Heart left ventricle (tissue), 16 donors: ENCODE measurements around the gene POLR1C. TPM values are rescaled to one million over a fixed set of nuclear protein-coding genes. Genes with fewer than 3 reads are reported as not detected.

Experiments used
- ATAC-seq, 4 donors: fragments of 200-7000 bp; cut with Tn5 transposase; one replicate each; pipeline ENCODE4 v1.9.1; 2020 to 2022; ENCODE audit warnings: moderate library complexity in 4 of 4, mild to moderate bottlenecking in 3 of 4, moderate number of reproducible peaks in 1 of 4
- DNase-seq, 5 donors: peaks; one replicate each; pipeline ENCODE4 v3.0.0-alpha.2; 2020
- H3K27ac ChIP-seq, 12 donors: fragments of 200-600 bp; sonication (generic) in 4 of 12; one replicate each; pipeline versions ENCODE4 v1.5.0 to v1.8.0; 2016 to 2022; ENCODE audit warnings: mild to moderate bottlenecking in 2 of 12
- H3K27me3 ChIP-seq, 9 donors: fragments of 200-600 bp; sonication (generic) in 2 of 9; one replicate each; pipeline versions ENCODE4 v1.5.1 to v1.8.0; 2016 to 2022; ENCODE audit warnings: mild to moderate bottlenecking in 3 of 9
- H3K36me3 ChIP-seq, 9 donors: fragments of 200-600 bp; sonication (generic) in 2 of 9; one replicate each; pipeline versions ENCODE4 v1.5.0 to v1.8.0; 2018 to 2022; ENCODE audit warnings: mild to moderate bottlenecking in 2 of 9
- H3K4me1 ChIP-seq, 12 donors: fragments of 200-600 bp; sonication (generic) in 4 of 12; one replicate each; pipeline versions ENCODE4 v1.5.0 to v1.8.0; 2016 to 2022; ENCODE audit warnings: mild to moderate bottlenecking in 3 of 12
- H3K4me3 ChIP-seq, 12 donors: fragments of 200-600 bp; sonication (generic) in 4 of 12; one replicate each; pipeline versions ENCODE4 v1.5.0 to v1.8.0; 2017 to 2022; ENCODE audit warnings: mild to moderate bottlenecking in 9 of 12, moderate library complexity in 4 of 12
- H3K9me3 ChIP-seq, 12 donors: fragments of 200-600 bp; sonication (generic) in 4 of 12; one replicate each; pipeline versions ENCODE4 v1.5.0 to v1.8.0; 2016 to 2022; ENCODE audit warnings: mild to moderate bottlenecking in 1 of 12
- POLR2A ChIP-seq, 2 donors: fragments of 450-650 bp; IDR thresholded peaks; one replicate each; pipeline ENCODE4 v1.6.1; 2017; ENCODE audit warnings: antibody characterized with exemption in 2 of 2, mild to moderate bottlenecking in 2 of 2, moderate library complexity in 2 of 2
- WGBS, 4 donors: extraction: QIAGEN DNeasy Blood & Tissue Kit in 2 of 4; methylation state at CpG; one replicate each; pipeline versions ENCODE4 v1.1.5 to v1.1.7; 2013 to 2018; 5-methylcytosine and 5-hydroxymethylcytosine counted together
- intact Hi-C, 10 donors: fragments of 100-400 bp; cut with DNase I; formaldehyde crosslinking; loops; one replicate each; pipeline versions ENCODE4 v1.11.1 to v1.14.2; 2022
- polyA plus RNA-seq, 2 donors: library from polyadenylated mRNA; stranded (reverse); fragments of 200-250 nt; gene quantifications; one replicate each; pipeline ENCODE4 v1.2.3, GENCODE V29; 2013
- total RNA-seq, 9 donors: library from RNA; depleted of rRNA in 2 of 9; stranded (reverse); fragments of >200 nt in 2 of 9; fragmentation: NEBNext Ultra II Directional in 3 of 9; extraction: Animal tissue kit (Norgen Biotek cat#: 25700) in 3 of 9; gene quantifications; one replicate each; pipeline versions ENCODE4 v1.1.0 to v1.2.4, GENCODE V29; 2016 to 2023
- TF ChIP-seq, protein P1 (sequence below), 12 donors: fragments of 200-600 bp; sonication (generic) in 4 of 12; IDR thresholded peaks; one replicate each; pipeline versions ENCODE4 v1.5.0 to v1.8.0; 2018 to 2022; ENCODE audit warnings: antibody characterized with exemption in 12 of 12, mild to moderate bottlenecking in 5 of 12
- donor health status: ischemic (EF 13 %, LVEDD 7.1; RV severe dilation, severe dysfunction).
- donor health status: healthy with polysubstance abuse.
- donor health status: DM: no; HTN: yes; CAD: no.
- donor health status: DM: no; HTN: no; CAD: no.
- donor health status: ischemic (EF 25% LVEDD 6.9; RV normal size, moderate dysfunction).
- donor health status: ischemic (EF 25% LVEDD 5.7; RV mildly dilated, moderate dysfunction).
- donor health status: healthy.
- donor health status: DM: yes; HTN: yes; CAD: no.
- donor health status: ischemic (EF 35%, LVEDD 5.7; RV mildly dilated, moderate dysfunction).
- donor health status: nonischemic (EF 11% LVEDD 7.7; RV severe dilation, severe dysfunction).
- donor health status: DM: yes; HTN: yes; CAD: no.
- donor health status: PGD.
- donor health status: ischemic (EF 29% LVEDD 5.4; RV normal size, mild dysfunction).
- donor health status: nonischemic (EF 23%, LVEDD 6.1; RV moderate dilation, normal function).

The POLR1C gene
- total and polyA plus RNA-seq, 11 donors = 9.5 to 52.9 (median 13.5) TPM

DNA sequence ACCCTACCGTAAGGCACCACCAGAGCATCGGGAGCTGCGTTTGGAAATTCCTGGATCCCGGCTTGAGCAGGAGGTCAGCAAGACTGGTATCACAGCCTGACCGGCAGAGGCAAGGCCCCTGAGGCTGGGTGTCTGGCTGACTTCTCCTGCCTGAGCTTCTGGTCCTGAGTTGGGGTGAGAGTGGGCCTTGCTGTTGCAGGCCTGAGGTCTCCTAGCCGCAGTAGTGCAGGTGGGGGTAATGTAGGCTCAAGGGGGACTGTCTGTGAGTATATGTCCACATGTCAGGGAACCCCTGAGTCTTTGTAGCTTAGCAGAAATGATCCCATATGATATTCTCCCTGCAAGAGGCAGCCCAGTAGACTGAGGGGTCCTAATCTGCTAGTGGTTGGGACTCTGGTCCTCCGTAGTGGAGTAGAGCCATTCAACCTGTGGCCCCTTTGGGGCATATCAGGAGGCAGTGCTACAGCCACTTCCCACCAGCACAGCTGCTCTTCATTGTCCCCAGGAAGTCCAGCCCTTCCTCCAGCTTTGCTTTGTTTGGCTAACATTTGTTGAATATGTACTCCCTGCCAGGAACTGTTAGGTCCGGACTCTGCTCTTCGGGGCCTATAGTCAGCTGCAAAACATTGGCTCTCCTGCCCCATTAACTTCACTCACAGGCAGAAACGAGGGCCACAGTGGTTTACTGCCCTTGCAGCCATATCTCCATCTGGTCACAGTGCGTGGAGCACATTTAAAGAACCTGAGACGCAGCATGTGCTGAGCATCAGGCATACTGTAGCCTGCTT is 17.7 kb upstream of the POLR1C start:
- DNase-seq = peak in 2 of 5 donors; percentile 43 to 60
- intact Hi-C loops = loop anchor here in 2 of 10 donors (5.0 to 10.0 kb wide), 2 partner anchors 112 to 114 kb away; no protein-coding TSS in a partner anchor
- H3K4me3 ChIP-seq = no peak overlapping the region
- TF ChIP-seq POLR2A (IDR thresholded peaks at IDR 0.05) = no peak
- TF ChIP-seq, protein P1, sequence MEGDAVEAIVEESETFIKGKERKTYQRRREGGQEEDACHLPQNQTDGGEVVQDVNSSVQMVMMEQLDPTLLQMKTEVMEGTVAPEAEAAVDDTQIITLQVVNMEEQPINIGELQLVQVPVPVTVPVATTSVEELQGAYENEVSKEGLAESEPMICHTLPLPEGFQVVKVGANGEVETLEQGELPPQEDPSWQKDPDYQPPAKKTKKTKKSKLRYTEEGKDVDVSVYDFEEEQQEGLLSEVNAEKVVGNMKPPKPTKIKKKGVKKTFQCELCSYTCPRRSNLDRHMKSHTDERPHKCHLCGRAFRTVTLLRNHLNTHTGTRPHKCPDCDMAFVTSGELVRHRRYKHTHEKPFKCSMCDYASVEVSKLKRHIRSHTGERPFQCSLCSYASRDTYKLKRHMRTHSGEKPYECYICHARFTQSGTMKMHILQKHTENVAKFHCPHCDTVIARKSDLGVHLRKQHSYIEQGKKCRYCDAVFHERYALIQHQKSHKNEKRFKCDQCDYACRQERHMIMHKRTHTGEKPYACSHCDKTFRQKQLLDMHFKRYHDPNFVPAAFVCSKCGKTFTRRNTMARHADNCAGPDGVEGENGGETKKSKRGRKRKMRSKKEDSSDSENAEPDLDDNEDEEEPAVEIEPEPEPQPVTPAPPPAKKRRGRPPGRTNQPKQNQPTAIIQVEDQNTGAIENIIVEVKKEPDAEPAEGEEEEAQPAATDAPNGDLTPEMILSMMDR (IDR thresholded peaks at IDR 0.05) = no peak
- WGBS, 4 donors = 62 to 72% (median 68%) methylated on average over 12 of the region's 12 CpGs
- peak overlapping the region in 11 of 12 donors; percentile 3 to 77 (median 63) for H3K27ac ChIP-seq
- H3K36me3 ChIP-seq = peaks cover 0 to 64% (median 54%) of the 10 kb centered on the region in 9 donors
- no peaks in the 10 kb centered on the region for H3K9me3 ChIP-seq
- peak; percentile 21 to 67 (median 38) for ATAC-seq
- H3K27me3 ChIP-seq = no peaks in the 10 kb centered on the region
- H3K4me1 ChIP-seq = peaks cover 3 to 70% (median 39%) of the 10 kb centered on the region in 12 donors

DNA sequence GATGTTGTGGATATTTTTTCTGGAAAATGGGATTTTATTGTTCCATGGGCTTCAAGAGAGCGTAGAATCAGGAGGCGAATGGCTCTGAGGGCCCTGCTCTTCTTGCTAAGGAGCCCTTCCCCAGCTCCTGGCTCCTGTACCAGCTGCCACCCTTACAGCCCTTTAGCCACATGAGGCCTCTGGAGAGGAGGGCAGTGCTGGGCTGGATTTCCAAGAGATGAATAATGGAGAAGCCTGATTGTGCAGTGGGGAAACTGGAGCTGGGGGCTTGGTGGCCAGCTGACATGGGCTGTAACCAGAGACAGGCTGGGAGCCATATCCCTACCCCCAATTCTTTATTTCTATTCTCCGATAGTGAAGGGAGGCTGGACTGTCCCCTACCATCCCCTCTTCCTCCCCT is 16.0 kb upstream of the POLR1C start:
- Histone ChIP-seq H3K4me1 (peaks cover 3 to 61% (median 36%) of the 10 kb centered on the region in 12 donors), H3K36me3 (peaks cover 3 to 79% (median 69%) of the 10 kb centered on the region in 9 donors), H3K27me3 (no peaks in the 10 kb centered on the region), H3K9me3 (no peaks in the 10 kb centered on the region), H3K4me3 (no peak overlapping the region), H3K27ac (peak overlapping the region in 8 of 12 donors; percentile 7 to 77 (median 57))
- TF ChIP-seq, protein P1 (IDR thresholded peaks at IDR 0.05) = no peak
- no peak for TF ChIP-seq POLR2A (IDR thresholded peaks at IDR 0.05)
- DNase-seq = no peak
- WGBS, 4 donors = 91 to 100% (median 96%) methylated on average over 3 of the region's 3 CpGs
- intact Hi-C loops = loop anchor here in 5 of 10 donors (5.0 to 10.0 kb wide), 4 partner anchors 114 to 246 kb away; partner anchors contain the start of gene ZNF318 (in 1 of the 5)
- ATAC-seq = no peak

DNA sequence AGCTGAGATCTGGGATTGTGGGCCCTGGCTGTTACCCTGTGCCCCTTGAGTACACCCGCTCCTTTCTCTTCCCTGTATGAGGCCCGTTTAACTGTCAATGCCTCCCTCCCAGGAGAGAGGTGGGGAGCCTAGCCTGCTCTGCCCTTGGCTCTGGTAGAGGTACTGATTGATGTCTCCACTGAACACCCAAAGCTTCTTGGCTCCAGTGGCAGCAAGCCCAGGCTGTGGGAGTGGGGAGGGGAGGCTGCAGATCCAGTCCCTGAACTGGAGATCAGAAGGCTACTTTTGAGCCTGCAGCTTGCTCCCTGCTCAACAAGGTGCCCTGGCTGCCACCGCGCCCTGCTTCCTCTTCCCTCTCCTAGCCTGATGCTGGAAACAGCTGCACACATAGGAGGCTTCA is 14.2 kb upstream of the POLR1C start:
- peaks cover 3 to 80% (median 69%) of the 10 kb centered on the region in 9 donors for H3K36me3 ChIP-seq
- H3K4me3 ChIP-seq = no peak overlapping the region
- intact Hi-C loops = loop anchor here in 6 of 10 donors (2.0 to 10.0 kb wide), 5 partner anchors 114 to 248 kb away; partner anchors contain the start of gene ZNF318 (in 1 of the 6)
- H3K9me3 ChIP-seq = no peaks in the 10 kb centered on the region
- H3K27ac ChIP-seq = peak overlapping the region in 3 of 12 donors; percentile 8 to 35 (median 30)
- DNase-seq (peak in 1 of 5 donors; percentile 57), ATAC-seq (peak; percentile 28 to 58 (median 40))
- WGBS, 4 donors = 59 to 73% (median 65%) methylated on average over 3 to 4 of the region's 4 CpGs
- no peaks in the 10 kb centered on the region for H3K27me3 ChIP-seq
- TF ChIP-seq, protein P1 (IDR thresholded peaks at IDR 0.05) = no peak
- no peak for TF ChIP-seq POLR2A (IDR thresholded peaks at IDR 0.05)
- peaks cover 3 to 59% (median 38%) of the 10 kb centered on the region in 12 donors for H3K4me1 ChIP-seq

DNA sequence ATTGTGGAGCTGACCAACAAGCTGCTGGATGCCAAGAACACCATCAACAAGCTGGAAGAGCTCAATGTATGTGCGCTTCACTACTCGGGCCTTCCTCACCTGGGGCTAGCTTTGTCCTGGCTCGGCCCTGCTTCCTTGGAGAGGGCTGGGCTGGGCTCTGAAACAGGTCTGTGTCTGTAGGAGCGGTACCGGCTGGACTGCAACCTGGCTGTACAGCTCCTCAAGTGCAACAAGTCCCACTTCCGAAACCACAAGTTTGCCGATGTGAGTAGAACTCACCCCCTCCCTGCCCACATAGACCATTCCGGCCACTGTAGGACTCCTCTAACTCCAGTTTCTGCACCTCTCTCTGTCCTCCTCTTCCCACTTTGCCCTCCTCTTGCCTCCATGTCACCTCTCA is 13.4 kb upstream of the POLR1C start:
- Histone ChIP-seq H3K4me1 (peaks cover 3 to 57% (median 36%) of the 10 kb centered on the region in 12 donors), H3K4me3 (no peak overlapping the region), H3K36me3 (peaks cover 3 to 73% (median 63%) of the 10 kb centered on the region in 9 donors), H3K27me3 (peaks cover 0 to 3% (median 0%) of the 10 kb centered on the region in 9 donors), H3K9me3 (no peaks in the 10 kb centered on the region), H3K27ac (peak overlapping the region in 2 of 12 donors; percentile 8 to 9)
- 92 to 96% (median 92%) methylated on average over 8 of the region's 8 CpGs for WGBS, 4 donors
- TF ChIP-seq, protein P1 (IDR thresholded peaks at IDR 0.05) = no peak
- no peak for TF ChIP-seq POLR2A (IDR thresholded peaks at IDR 0.05)
- intact Hi-C loops = loop anchor here in 6 of 10 donors (2.0 to 10.0 kb wide), 5 partner anchors 115 to 249 kb away; partner anchors contain the start of gene ZNF318 (in 1 of the 6)
- ATAC-seq = no peak
- DNase-seq = no peak
